K562 (cell line): ENCODE results near the gene PYGO2. TPM values are rescaled to one million over a fixed set of nuclear protein-coding genes. Genes with fewer than 3 reads are reported as not detected.

Source experiments
- CBFA2T3 ChIP-seq: fragments of 450-650 bp; IDR thresholded peaks from 2 replicates; pipeline ENCODE4 v1.6.1; 2017
- GABPB2 ChIP-seq: fragments of 250-450 bp; sonication (Bioruptor Pico); conservative IDR thresholded peaks from 2 replicates; pipeline ENCODE4 v1.5.1; 2021; ENCODE audit warnings: mild to moderate bottlenecking
- KDM4B ChIP-seq, 2 experiments: fragments of 450-650 bp in 1 of 2; sonication (generic) in 1 of 2; IDR thresholded peaks; 2 replicates each; pipeline ENCODE4 v1.6.1; 2016 to 2017; ENCODE audit warnings: borderline replicate concordance in 2 of 2, antibody characterized with exemption in 1 of 2, low read depth in 1 of 2, mild to moderate bottlenecking in 1 of 2
- ZNF76 ChIP-seq: fragments of 250-450 bp; sonication (Bioruptor Pico); IDR thresholded peaks from 2 replicates; pipeline ENCODE4 v1.4.0; 2020; ENCODE audit warnings: mild to moderate bottlenecking, moderate library complexity, borderline replicate concordance
- polyA plus RNA-seq, 8 experiments: library from polyadenylated mRNA; depleted of rRNA in 4 of 8; stranded (reverse) in 5 of 8; unstranded in 3 of 8; fragments of >200 nt; fragmentation: Nextera tagmentation in 2 of 8; fragmentation: Illumina TruSeq in 1 of 8; extraction: Ambion mirVana in 2 of 8; extraction: Trizol in 1 of 8; gene quantifications; 2 replicates each; pipeline versions ENCODE4 v1.2.1 to v1.2.3, GENCODE V29; 2011 to 2014; ENCODE audit warnings: inconsistent platforms in 1 of 8, missing spikeins in 1 of 8
- total RNA-seq, 7 experiments: library from RNA; depleted of rRNA in 6 of 7; stranded (reverse); fragments of >200 nt in 6 of 7; fragmentation: Illumina TruSeq in 2 of 7; extraction: Trizol in 2 of 7; gene quantifications; 2 replicates each; pipeline versions ENCODE4 v1.2.1 to v1.2.3, GENCODE V29; 2011 to 2021; ENCODE audit warnings: low replicate concordance in 1 of 7
- TF ChIP-seq, protein P1 (sequence below): fragments of 250-450 bp; sonication (Bioruptor Pico); IDR thresholded peaks from 2 replicates; pipeline ENCODE4 v1.4.0; 2020; ENCODE audit warnings: mild to moderate bottlenecking
- TF ChIP-seq, protein P2 (sequence below): fragments of 250-450 bp; sonication (Bioruptor Pico); IDR thresholded peaks from 2 replicates; pipeline ENCODE4 v1.8.0; 2022; ENCODE audit warnings: inconsistent platforms, mild to moderate bottlenecking, moderate library complexity, borderline replicate concordance
- TF ChIP-seq, protein P3 (sequence below): sonication (generic); formaldehyde crosslinking; IDR thresholded peaks from 2 replicates; pipeline ENCODE4 v1.8.1; 2022; ENCODE audit warnings: missing genetic modification reagents

PYGO2 gene
- total and polyA plus RNA-seq, 9 of the 15 experiments (the other 6 are each of a cell fraction or from before 2014, with no cell fraction given): 8.3 to 36.2 (median 18.2) TPM

DNA sequence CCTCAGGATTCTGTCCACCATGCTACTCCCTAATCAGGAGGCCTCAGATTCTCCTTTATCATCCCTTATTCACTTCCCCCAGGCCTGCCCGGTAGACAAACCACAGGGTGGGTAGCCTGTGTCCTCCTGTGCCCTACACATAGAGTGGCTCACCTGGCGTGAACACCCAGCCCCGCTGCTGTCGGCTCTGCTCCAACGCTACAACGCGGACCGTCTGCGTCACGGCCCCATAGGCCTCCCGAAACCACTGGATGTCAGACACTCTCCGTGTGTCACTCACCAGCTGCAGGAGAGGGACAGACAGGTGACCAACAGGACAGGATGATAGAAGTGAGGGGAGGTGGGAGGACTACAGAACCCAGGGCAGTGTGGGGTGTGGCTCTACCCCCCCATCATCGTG lies 35.4 kb downstream of the PYGO2 start (continued):
- TF ChIP-seq ZNF76 (CRISPR knock-in tag) (no peak), KDM4B (IDR thresholded peaks at IDR 0.05; ENCODE audit: borderline replicate concordance in 2 of 2, low read depth in 1 of 2) (no peak), CBFA2T3 (0 out of 2 replicates have a peak, but pooled peaks have one; percentile 25), GABPB2 (CRISPR knock-in tag) (no peak)
- TF ChIP-seq, protein P1, sequence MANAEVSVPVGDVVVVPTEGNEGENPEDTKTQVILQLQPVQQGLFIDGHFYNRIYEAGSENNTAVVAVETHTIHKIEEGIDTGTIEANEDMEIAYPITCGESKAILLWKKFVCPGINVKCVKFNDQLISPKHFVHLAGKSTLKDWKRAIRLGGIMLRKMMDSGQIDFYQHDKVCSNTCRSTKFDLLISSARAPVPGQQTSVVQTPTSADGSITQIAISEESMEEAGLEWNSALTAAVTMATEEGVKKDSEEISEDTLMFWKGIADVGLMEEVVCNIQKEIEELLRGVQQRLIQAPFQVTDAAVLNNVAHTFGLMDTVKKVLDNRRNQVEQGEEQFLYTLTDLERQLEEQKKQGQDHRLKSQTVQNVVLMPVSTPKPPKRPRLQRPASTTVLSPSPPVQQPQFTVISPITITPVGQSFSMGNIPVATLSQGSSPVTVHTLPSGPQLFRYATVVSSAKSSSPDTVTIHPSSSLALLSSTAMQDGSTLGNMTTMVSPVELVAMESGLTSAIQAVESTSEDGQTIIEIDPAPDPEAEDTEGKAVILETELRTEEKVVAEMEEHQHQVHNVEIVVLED: no peak
- TF ChIP-seq, protein P2, sequence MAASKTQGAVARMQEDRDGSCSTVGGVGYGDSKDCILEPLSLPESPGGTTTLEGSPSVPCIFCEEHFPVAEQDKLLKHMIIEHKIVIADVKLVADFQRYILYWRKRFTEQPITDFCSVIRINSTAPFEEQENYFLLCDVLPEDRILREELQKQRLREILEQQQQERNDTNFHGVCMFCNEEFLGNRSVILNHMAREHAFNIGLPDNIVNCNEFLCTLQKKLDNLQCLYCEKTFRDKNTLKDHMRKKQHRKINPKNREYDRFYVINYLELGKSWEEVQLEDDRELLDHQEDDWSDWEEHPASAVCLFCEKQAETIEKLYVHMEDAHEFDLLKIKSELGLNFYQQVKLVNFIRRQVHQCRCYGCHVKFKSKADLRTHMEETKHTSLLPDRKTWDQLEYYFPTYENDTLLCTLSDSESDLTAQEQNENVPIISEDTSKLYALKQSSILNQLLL (CRISPR knock-in tag): no peak
- TF ChIP-seq, protein P3, sequence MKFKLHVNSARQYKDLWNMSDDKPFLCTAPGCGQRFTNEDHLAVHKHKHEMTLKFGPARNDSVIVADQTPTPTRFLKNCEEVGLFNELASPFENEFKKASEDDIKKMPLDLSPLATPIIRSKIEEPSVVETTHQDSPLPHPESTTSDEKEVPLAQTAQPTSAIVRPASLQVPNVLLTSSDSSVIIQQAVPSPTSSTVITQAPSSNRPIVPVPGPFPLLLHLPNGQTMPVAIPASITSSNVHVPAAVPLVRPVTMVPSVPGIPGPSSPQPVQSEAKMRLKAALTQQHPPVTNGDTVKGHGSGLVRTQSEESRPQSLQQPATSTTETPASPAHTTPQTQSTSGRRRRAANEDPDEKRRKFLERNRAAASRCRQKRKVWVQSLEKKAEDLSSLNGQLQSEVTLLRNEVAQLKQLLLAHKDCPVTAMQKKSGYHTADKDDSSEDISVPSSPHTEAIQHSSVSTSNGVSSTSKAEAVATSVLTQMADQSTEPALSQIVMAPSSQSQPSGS (CRISPR knock-in tag): no peak
